Stomach (tissue), 9 donors: ENCODE measurements around the gene SERPINF2. TPM values are rescaled to one million over a fixed set of nuclear protein-coding genes. Genes with fewer than 3 reads are reported as not detected.
"Not testable (repeated sequence)": the region's sequence is repeated elsewhere in the genome, so short reads cannot be mapped to it uniquely, and the experiment has no call there.

Experiments
- DNase-seq, 2 donors: peaks; one replicate each; pipeline versions ENCODE4 v3.0.0 to v3.0.0-alpha.2; 2013 to 2019
- H3K27ac ChIP-seq, 5 donors: fragments of 200-600 bp in 4 of 5; sonication (generic) in 4 of 5; one replicate each; pipeline ENCODE4 v1.5.1; 2013 to 2019; ENCODE audit warnings: mild to moderate bottlenecking in 1 of 5, moderate library complexity in 1 of 5
- H3K27me3 ChIP-seq, 3 donors: fragments of 200-600 bp; sonication (generic); one replicate each; pipeline ENCODE4 v1.5.1; 2017 to 2019; ENCODE audit warnings: mixed run types in 1 of 3
- H3K36me3 ChIP-seq, 4 donors: fragments of 200-600 bp; sonication (generic); 1 replicate in 3 of 4; 2 replicates in 1 of 4; pipeline ENCODE4 v1.5.1; 2016 to 2019
- H3K4me1 ChIP-seq, 4 donors: fragments of 200-600 bp; sonication (generic); one replicate each; pipeline ENCODE4 v1.5.1; 2016 to 2019
- H3K4me3 ChIP-seq, 4 donors: fragments of 200-600 bp; sonication (generic) in 3 of 4; one replicate each; pipeline ENCODE4 v1.5.1; 2016 to 2019; ENCODE audit warnings: mild to moderate bottlenecking in 1 of 4
- H3K9me3 ChIP-seq, 4 donors: fragments of 200-600 bp; sonication (generic); one replicate each; pipeline ENCODE4 v1.5.1; 2016 to 2019
- EP300 ChIP-seq: sonication (generic); formaldehyde crosslinking; IDR thresholded peaks from one replicate; pipeline ENCODE4 v1.6.1; 2017; ENCODE audit warnings: antibody characterized with exemption
- POLR2A ChIP-seq, 4 donors: fragments of 450-650 bp; IDR thresholded peaks; one replicate each; pipeline ENCODE4 v1.6.1; 2016; ENCODE audit warnings: antibody characterized with exemption in 4 of 4, control low read depth in 2 of 4, mild to moderate bottlenecking in 1 of 4, moderate library complexity in 1 of 4
- POLR2AphosphoS5 ChIP-seq, 3 donors: sonication (generic); formaldehyde crosslinking; IDR thresholded peaks; one replicate each; pipeline ENCODE4 v1.6.1; 2016; ENCODE audit warnings: antibody characterized with exemption in 3 of 3
- WGBS, 5 donors: extraction: QIAGEN DNeasy Blood & Tissue Kit in 3 of 5; methylation state at CpG; one replicate each; pipeline versions ENCODE4 v1.1.5 to v1.1.7; 2013 to 2018; 5-methylcytosine and 5-hydroxymethylcytosine counted together
- intact Hi-C: fragments of 100-400 bp; cut with DNase I; formaldehyde crosslinking; loops from one replicate; pipeline ENCODE4 v1.15.1; 2023; ENCODE audit warnings: low total_unique reads
- polyA plus RNA-seq, 3 donors: library from polyadenylated mRNA; stranded (reverse); fragments of 200-250 nt; gene quantifications; one replicate each; pipeline ENCODE4 v1.2.3, GENCODE V29; 2013
- total RNA-seq, 5 donors: library from RNA; depleted of rRNA; stranded (reverse); fragments of >200 nt; gene quantifications; one replicate each; pipeline versions ENCODE4 v1.1.0 to v1.2.3, GENCODE V29; 2014 to 2016
- TF ChIP-seq, protein P1 (sequence below), 7 experiments: fragments of 450-650 bp in 4 of 7; fragments of 200-600 bp in 3 of 7; sonication (generic) in 3 of 7; IDR thresholded peaks; one replicate each; pipeline ENCODE4 v1.5.1; 2016 to 2019; ENCODE audit warnings: antibody characterized with exemption in 7 of 7, control low read depth in 2 of 7, mild to moderate bottlenecking in 1 of 7
- donor health status: healthy with polysubstance abuse.
- donor health status: Bipolar disorder and iron deficiency.
- donor health status: healthy.

SERPINF2 gene
- total and polyA plus RNA-seq, 8 donors = 0.45 to 5.2 (median 1.3) TPM

GRCh38 chr17:1793447-1793806 lies 50.8 kb downstream of the SERPINF2 start:
- intact Hi-C loops = no loop called here
- DNase-seq = no peak
- H3K27me3 ChIP-seq = no peaks in the 10 kb centered on the region
- WGBS, 5 donors = 50 to 75% (median 55%) methylated on average over 1 of the region's 1 CpG
- H3K9me3 ChIP-seq = no peaks in the 10 kb centered on the region
- TF ChIP-seq POLR2A (IDR thresholded peaks at IDR 0.05) = no peak
- no peak for TF ChIP-seq POLR2AphosphoS5 (IDR thresholded peaks at IDR 0.05)
- TF ChIP-seq, protein P1, sequence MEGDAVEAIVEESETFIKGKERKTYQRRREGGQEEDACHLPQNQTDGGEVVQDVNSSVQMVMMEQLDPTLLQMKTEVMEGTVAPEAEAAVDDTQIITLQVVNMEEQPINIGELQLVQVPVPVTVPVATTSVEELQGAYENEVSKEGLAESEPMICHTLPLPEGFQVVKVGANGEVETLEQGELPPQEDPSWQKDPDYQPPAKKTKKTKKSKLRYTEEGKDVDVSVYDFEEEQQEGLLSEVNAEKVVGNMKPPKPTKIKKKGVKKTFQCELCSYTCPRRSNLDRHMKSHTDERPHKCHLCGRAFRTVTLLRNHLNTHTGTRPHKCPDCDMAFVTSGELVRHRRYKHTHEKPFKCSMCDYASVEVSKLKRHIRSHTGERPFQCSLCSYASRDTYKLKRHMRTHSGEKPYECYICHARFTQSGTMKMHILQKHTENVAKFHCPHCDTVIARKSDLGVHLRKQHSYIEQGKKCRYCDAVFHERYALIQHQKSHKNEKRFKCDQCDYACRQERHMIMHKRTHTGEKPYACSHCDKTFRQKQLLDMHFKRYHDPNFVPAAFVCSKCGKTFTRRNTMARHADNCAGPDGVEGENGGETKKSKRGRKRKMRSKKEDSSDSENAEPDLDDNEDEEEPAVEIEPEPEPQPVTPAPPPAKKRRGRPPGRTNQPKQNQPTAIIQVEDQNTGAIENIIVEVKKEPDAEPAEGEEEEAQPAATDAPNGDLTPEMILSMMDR (IDR thresholded peaks at IDR 0.05) = no peak
- no peak for TF ChIP-seq EP300
- no peak overlapping the region for H3K27ac ChIP-seq
- H3K4me3 ChIP-seq = no peak overlapping the region
- H3K36me3 ChIP-seq = peaks cover 0 to 16% (median 14%) of the 10 kb centered on the region in 4 donors
- peaks cover 0 to 16% (median 6%) of the 10 kb centered on the region in 4 donors for H3K4me1 ChIP-seq

- H3K4me3 ChIP-seq = no peak overlapping the region
- no peak for DNase-seq
- H3K36me3 ChIP-seq = peaks cover 12 to 43% (median 40%) of the 10 kb centered on the region in 4 donors
- 19 to 44% (median 26%) methylated on average over 1 of the region's 1 CpG for WGBS, 5 donors
- intact Hi-C loops = no loop called here
- H3K4me1 ChIP-seq = peaks cover 0 to 16% (median 6%) of the 10 kb centered on the region in 4 donors
- TF ChIP-seq, protein P1 (IDR thresholded peaks at IDR 0.05) = no peak
- TF ChIP-seq POLR2A (IDR thresholded peaks at IDR 0.05) = no peak
- TF ChIP-seq POLR2AphosphoS5 (IDR thresholded peaks at IDR 0.05) = peak in 1 of 3 donors; percentile 50
- TF ChIP-seq EP300 = no peak
- H3K27ac ChIP-seq = peak overlapping the region in 2 of 5 donors; percentile 29 to 77
- H3K27me3 ChIP-seq = no peaks in the 10 kb centered on the region
- H3K9me3 ChIP-seq = no peaks in the 10 kb centered on the region
Measured at GRCh38 chr17:1796800-1797199, 54.1 kb downstream of the SERPINF2 start.

DNA sequence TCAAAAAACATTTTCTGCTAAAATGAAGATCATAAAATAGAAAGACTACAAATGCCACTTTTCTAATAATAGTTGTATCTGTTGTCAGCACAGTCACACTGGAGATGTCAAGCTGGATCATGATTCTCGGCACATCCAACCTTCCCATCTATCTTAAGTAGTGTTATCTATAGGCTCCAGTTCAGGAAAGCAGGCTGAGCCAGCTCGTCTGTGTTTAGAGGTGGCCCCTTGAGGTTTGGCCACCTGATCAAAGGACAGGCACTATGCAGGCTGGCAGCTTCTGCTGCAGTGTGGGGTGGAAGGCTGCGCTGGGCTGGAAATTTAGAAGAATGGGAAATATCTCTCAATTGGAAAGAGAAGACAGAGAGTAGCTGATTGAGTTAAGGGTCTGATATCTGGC lies 54.7 kb downstream of the SERPINF2 start:
- 62 to 71% (median 65%) methylated on average over 3 of the region's 3 CpGs for WGBS, 5 donors

GRCh38 chr17:1797846-1798245 lies 55.2 kb downstream of the SERPINF2 start:
- H3K4me3 ChIP-seq, H3K27me3 ChIP-seq, intact Hi-C loops, DNase-seq, H3K9me3 ChIP-seq: not testable (repeated sequence)
- H3K27ac ChIP-seq = peak overlapping the region in 1 of 5 donors; percentile 77
- peaks cover 0 to 16% (median 6%) of the 10 kb centered on the region in 4 donors for H3K4me1 ChIP-seq
- peaks cover 12 to 46% (median 44%) of the 10 kb centered on the region in 4 donors for H3K36me3 ChIP-seq
- 87 to 97% (median 93%) methylated on average over 8 of the region's 8 CpGs for WGBS, 5 donors

More for the DNA sequence above, 54.7 kb downstream of the SERPINF2 start:
- Histone ChIP-seq H3K27me3 (no peaks in the 10 kb centered on the region), H3K4me3 (no peak overlapping the region), H3K9me3 (no peaks in the 10 kb centered on the region), H3K27ac (peak overlapping the region in 2 of 5 donors; percentile 41 to 77), H3K36me3 (peaks cover 12 to 43% (median 41%) of the 10 kb centered on the region in 4 donors), H3K4me1 (peaks cover 0 to 16% (median 6%) of the 10 kb centered on the region in 4 donors)
- TF ChIP-seq EP300 (no peak), POLR2A (IDR thresholded peaks at IDR 0.05) (no peak), POLR2AphosphoS5 (IDR thresholded peaks at IDR 0.05) (no peak)
- TF ChIP-seq, protein P1 (IDR thresholded peaks at IDR 0.05) = no peak
- intact Hi-C loops = no loop called here
- DNase-seq = no peak

DNA sequence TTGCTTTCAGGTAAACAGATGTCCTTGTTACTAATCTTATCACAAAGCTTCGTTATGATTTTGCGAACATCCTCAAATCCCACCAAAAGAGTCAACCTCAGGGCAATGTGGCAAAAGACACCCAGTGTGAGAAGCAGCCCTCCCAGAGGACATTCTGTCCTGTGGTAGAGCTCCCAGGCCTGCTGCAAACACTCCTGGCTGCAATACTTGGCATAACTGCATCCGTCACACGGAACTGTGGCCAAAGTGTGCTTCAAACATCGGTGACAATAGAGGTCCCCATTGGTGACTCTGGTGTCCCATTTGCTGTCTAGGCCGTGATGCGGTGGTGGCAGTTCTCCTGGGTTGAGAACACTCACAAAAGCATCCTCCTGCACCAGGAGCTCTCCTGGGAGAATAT lies 57.6 kb downstream of the SERPINF2 start:
- H3K9me3 ChIP-seq = no peaks in the 10 kb centered on the region
- no peak for DNase-seq
- TF ChIP-seq, protein P1 (IDR thresholded peaks at IDR 0.05) = no peak
- TF ChIP-seq EP300 = no peak

More for the DNA sequence above, 57.6 kb downstream of the SERPINF2 start:
- no peak overlapping the region for H3K4me3 ChIP-seq
- peaks cover 0 to 16% (median 6%) of the 10 kb centered on the region in 4 donors for H3K4me1 ChIP-seq
- intact Hi-C loops = no loop called here
- H3K27ac ChIP-seq = no peak overlapping the region
- 91 to 97% (median 96%) methylated on average over 7 of the region's 7 CpGs for WGBS, 5 donors
- peaks cover 18 to 70% (median 66%) of the 10 kb centered on the region in 4 donors for H3K36me3 ChIP-seq
- no peaks in the 10 kb centered on the region for H3K27me3 ChIP-seq
